ENCODE measurements around the gene ANKRD42.

Gene ANKRD42

DNA sequence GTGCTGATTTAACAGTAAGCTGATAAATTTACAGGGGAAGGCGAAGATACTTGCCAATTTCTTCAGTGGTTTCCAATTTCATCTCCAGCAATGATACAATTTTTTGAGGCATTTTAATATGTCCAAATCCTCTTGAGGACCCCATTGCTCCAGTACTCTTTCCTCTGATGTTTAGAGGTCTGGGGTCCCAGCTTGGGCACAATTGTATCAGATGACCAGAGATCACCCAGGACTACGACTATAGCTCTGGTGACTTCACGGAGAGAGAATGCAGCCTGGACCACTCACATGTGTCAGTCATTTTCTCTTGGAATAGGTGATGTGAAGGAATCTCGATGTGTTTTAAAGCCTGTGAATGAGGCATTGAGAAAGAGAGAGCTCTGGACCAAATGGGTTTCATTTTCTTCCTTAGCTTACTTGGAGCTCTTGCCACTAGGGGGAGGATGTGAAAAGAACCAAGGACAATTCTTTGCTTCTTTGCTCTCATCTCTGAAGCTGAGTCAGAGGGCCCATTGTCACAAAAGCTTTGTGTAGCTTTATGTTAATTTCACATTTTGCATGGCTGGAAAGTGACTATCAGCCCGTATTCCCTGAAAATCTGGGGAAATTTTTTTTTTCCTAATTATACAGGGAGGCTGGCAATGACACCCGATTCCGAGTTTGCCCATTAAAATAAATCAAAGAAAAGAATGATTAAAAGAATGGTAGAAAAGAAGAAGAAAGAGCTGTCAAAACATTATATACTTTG is 99.4 kb downstream of the ANKRD42 start:
- H3K4me2 ChIP-seq: peak overlapping the region; percentile 59
- TF ChIP-seq, protein P1, sequence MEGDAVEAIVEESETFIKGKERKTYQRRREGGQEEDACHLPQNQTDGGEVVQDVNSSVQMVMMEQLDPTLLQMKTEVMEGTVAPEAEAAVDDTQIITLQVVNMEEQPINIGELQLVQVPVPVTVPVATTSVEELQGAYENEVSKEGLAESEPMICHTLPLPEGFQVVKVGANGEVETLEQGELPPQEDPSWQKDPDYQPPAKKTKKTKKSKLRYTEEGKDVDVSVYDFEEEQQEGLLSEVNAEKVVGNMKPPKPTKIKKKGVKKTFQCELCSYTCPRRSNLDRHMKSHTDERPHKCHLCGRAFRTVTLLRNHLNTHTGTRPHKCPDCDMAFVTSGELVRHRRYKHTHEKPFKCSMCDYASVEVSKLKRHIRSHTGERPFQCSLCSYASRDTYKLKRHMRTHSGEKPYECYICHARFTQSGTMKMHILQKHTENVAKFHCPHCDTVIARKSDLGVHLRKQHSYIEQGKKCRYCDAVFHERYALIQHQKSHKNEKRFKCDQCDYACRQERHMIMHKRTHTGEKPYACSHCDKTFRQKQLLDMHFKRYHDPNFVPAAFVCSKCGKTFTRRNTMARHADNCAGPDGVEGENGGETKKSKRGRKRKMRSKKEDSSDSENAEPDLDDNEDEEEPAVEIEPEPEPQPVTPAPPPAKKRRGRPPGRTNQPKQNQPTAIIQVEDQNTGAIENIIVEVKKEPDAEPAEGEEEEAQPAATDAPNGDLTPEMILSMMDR (conservative IDR thresholded peaks at IDR 0.05; ENCODE audit: low read depth, low read length): peak; percentile 90
- H3K36me3 ChIP-seq (ENCODE audit: insufficient read depth): no peaks in the 10 kb centered on the region
- peaks cover 23% of the 10 kb centered on the region for H3K4me1 ChIP-seq (ENCODE audit: low read depth, poor library complexity, severe bottlenecking)
- H3K4me3 ChIP-seq (IDR thresholded peaks at IDR 0.05; ENCODE audit: insufficient read depth, low read depth, low read length): no peak overlapping the region
- no peaks in the 10 kb centered on the region for H3K79me2 ChIP-seq (ENCODE audit: insufficient read depth, low read depth)
- peak overlapping the region; percentile 70; the same call in 1 of the 2 replicates for H2AFZ ChIP-seq (ENCODE audit: low read depth)
- no peaks in the 10 kb centered on the region for H3K27me3 ChIP-seq (ENCODE audit: insufficient read depth, low read depth)
- no peak overlapping the region for H3K27ac ChIP-seq
- no peak overlapping the region for H3K9ac ChIP-seq
- no peaks in the 10 kb centered on the region for H4K20me1 ChIP-seq (ENCODE audit: insufficient read depth)

DNA sequence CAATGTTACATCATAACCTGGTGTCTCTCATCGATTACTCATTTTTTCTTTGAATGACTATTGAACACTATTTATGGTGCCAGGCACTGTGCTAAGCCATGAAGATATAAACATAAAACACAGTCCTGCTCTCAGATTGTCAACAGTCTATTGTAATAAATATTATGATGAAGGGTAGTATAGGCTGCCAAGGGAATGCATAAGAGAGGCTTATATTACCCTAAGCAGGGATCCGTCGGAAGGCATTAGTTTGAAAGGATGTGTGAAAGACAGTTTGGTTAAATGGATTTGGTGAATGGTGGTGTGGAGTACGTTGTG is 99.9 kb downstream of the ANKRD42 start:
- Histone ChIP-seq H4K20me1 (ENCODE audit: insufficient read depth) (no peaks in the 10 kb centered on the region), H3K4me2 (no peak overlapping the region), H3K36me3 (ENCODE audit: insufficient read depth) (no peaks in the 10 kb centered on the region), H3K4me1 (ENCODE audit: low read depth, poor library complexity, severe bottlenecking) (peaks cover 23% of the 10 kb centered on the region), H2AFZ (ENCODE audit: low read depth) (no peak overlapping the region), H3K27ac (no peak overlapping the region), H3K79me2 (ENCODE audit: insufficient read depth, low read depth) (no peaks in the 10 kb centered on the region), H3K9ac (no peak overlapping the region), H3K4me3 (IDR thresholded peaks at IDR 0.05; ENCODE audit: insufficient read depth, low read depth, low read length) (no peak overlapping the region), H3K27me3 (ENCODE audit: insufficient read depth, low read depth) (no peaks in the 10 kb centered on the region)
- TF ChIP-seq, protein P1 (conservative IDR thresholded peaks at IDR 0.05; ENCODE audit: low read depth, low read length): no peak

DNA sequence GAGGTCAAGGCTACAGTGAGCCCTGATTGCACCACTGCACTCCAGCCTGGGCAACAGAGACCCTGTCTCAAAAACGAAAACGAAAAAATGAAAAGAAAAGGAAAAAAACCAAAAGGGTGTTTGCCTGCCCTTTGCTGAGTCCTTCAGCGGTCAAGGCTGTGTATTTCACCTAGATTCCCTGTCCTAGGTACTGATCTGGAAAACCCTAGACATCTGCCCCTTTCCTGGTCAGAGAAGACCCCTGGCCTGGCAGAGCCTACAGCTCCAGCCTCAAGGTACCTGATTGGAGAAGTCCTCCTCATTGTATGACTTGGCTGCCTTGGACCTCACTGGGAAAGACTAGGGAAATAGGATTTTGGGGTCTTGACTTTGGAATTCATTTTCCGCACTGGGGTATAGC is 100.7 kb downstream of the ANKRD42 start:
- no peaks in the 10 kb centered on the region for H3K27me3 ChIP-seq (ENCODE audit: insufficient read depth, low read depth)
- H3K4me1 ChIP-seq (ENCODE audit: low read depth, poor library complexity, severe bottlenecking): peaks cover 18% of the 10 kb centered on the region
- H3K4me2 ChIP-seq: no peak overlapping the region
- no peak overlapping the region for H3K27ac ChIP-seq
- H3K4me3 ChIP-seq (IDR thresholded peaks at IDR 0.05; ENCODE audit: insufficient read depth, low read depth, low read length): no peak overlapping the region
- no peaks in the 10 kb centered on the region for H4K20me1 ChIP-seq (ENCODE audit: insufficient read depth)
- no peak overlapping the region for H2AFZ ChIP-seq (ENCODE audit: low read depth)
- no peaks in the 10 kb centered on the region for H3K79me2 ChIP-seq (ENCODE audit: insufficient read depth, low read depth)
- TF ChIP-seq, protein P1 (conservative IDR thresholded peaks at IDR 0.05; ENCODE audit: low read depth, low read length): no peak
- H3K9ac ChIP-seq: no peak overlapping the region
- H3K36me3 ChIP-seq (ENCODE audit: insufficient read depth): no peaks in the 10 kb centered on the region

Measured in KMS-11 (cell line).